K562 (cell line): ENCODE data around the gene HMBS. TPM values are rescaled to one million over a fixed set of nuclear protein-coding genes. Genes with fewer than 3 reads are reported as not detected.

ENCODE experiments used
- CHCHD3 ChIP-seq: fragments of 250-450 bp; sonication (Bioruptor Pico); IDR thresholded peaks from 2 replicates; pipeline ENCODE4 v2.1.2; 2022; ENCODE audit warnings: mild to moderate bottlenecking
- CXXC5 ChIP-seq: fragments of 250-450 bp; sonication (Bioruptor Pico); IDR thresholded peaks from 2 replicates; pipeline ENCODE4 v1.8.0; 2022; ENCODE audit warnings: inconsistent platforms, mild to moderate bottlenecking, moderate library complexity
- ELF1 ChIP-seq: fragments of 200-800 bp; sonication (Bioruptor generic); IDR thresholded peaks from 2 replicates; pipeline ENCODE4 v1.6.1; 2016; ENCODE audit warnings: missing genetic modification characterization, missing compliant biosample characterization
- ETV1 ChIP-seq: fragments of 450-650 bp; conservative IDR thresholded peaks from 2 replicates; pipeline ENCODE4 v1.6.1; 2016; ENCODE audit warnings: missing genetic modification characterization, control low read depth, low read depth, missing compliant biosample characterization
- FOSL1 ChIP-seq: fragments of 200-800 bp; sonication (Bioruptor generic); conservative IDR thresholded peaks from 2 replicates; pipeline ENCODE4 v1.6.1; 2016; ENCODE audit warnings: missing genetic modification characterization, missing compliant biosample characterization
- FOXK1 ChIP-seq: sonication (generic); formaldehyde crosslinking; IDR thresholded peaks from 2 replicates; pipeline ENCODE4 v1.8.0; 2022; ENCODE audit warnings: missing genetic modification reagents, mild to moderate bottlenecking, borderline replicate concordance
- KDM1A ChIP-seq, 2 experiments: fragments of 450-650 bp; IDR thresholded peaks; 2 replicates each; pipeline ENCODE4 v1.6.1; 2016; ENCODE audit warnings: mild to moderate bottlenecking in 2 of 2
- MEF2A ChIP-seq: IDR thresholded peaks from 2 replicates; pipeline ENCODE4 v1.6.1; 2011; ENCODE audit warnings: low read depth, mild to moderate bottlenecking, low read length, moderate library complexity; ENCODE audit not compliant: control insufficient read depth
- MTA2 ChIP-seq: fragments of 450-650 bp; IDR thresholded peaks from 2 replicates; pipeline ENCODE4 v1.6.1; 2016; ENCODE audit warnings: low read depth
- MTF1 ChIP-seq: fragments of 250-450 bp; sonication (Bioruptor Pico); IDR thresholded peaks from 2 replicates; pipeline ENCODE4 v1.9.0; 2021; ENCODE audit warnings: moderate library complexity, mild to moderate bottlenecking, inconsistent platforms, borderline replicate concordance
- NCOA6 ChIP-seq: fragments of 450-650 bp; IDR thresholded peaks from 2 replicates; pipeline ENCODE4 v1.6.1; 2017; ENCODE audit warnings: mild to moderate bottlenecking
- PCBP2 ChIP-seq: fragments of 200-400 bp; formaldehyde crosslinking; IDR thresholded peaks from 2 replicates; pipeline ENCODE4 v1.6.1; 2018; ENCODE audit warnings: low read length, low read depth, mild to moderate bottlenecking, moderate library complexity; ENCODE audit not compliant: poor library complexity, severe bottlenecking
- POLR2A ChIP-seq: fragments of 450-650 bp; conservative IDR thresholded peaks from 2 replicates; pipeline ENCODE4 v1.6.1; 2016
- POLR2AphosphoS5 ChIP-seq: IDR thresholded peaks from 2 replicates; pipeline ENCODE4 v1.6.1; 2011; ENCODE audit warnings: mild to moderate bottlenecking, low read depth, low read length, moderate library complexity; ENCODE audit not compliant: control insufficient read depth, insufficient read depth
- POLR3A ChIP-seq: IDR thresholded peaks from 2 replicates; pipeline ENCODE4 v1.6.1; 2011; ENCODE audit warnings: borderline replicate concordance, mild to moderate bottlenecking, moderate library complexity; ENCODE audit not compliant: insufficient read length, insufficient read depth; ENCODE audit errors: extremely low read depth
- POU5F1 ChIP-seq: fragments of 150-350 bp; IDR thresholded peaks from 2 replicates; pipeline ENCODE4 v1.6.1; 2014; ENCODE audit warnings: borderline replicate concordance, low read length, low read depth, mild to moderate bottlenecking; ENCODE audit not compliant: partially characterized antibody
- PRMT5 ChIP-seq: sonication (generic); formaldehyde crosslinking; IDR thresholded peaks from 2 replicates; pipeline ENCODE4 v1.5.0; 2020; ENCODE audit warnings: missing genetic modification reagents
- RBM22 ChIP-seq: fragments of 200-400 bp; formaldehyde crosslinking; IDR thresholded peaks from 2 replicates; pipeline ENCODE4 v1.6.1; 2018; ENCODE audit warnings: low read length, low read depth; ENCODE audit not compliant: poor library complexity, severe bottlenecking
- RFX7 ChIP-seq: fragments of 250-450 bp; sonication (Bioruptor Pico); IDR thresholded peaks from 2 replicates; pipeline ENCODE4 v1.5.1; 2021; ENCODE audit warnings: mild to moderate bottlenecking
- SMAD3 ChIP-seq: fragments of 450-650 bp; formaldehyde crosslinking; conservative IDR thresholded peaks from 2 replicates; pipeline ENCODE4 v1.4.0; 2020; ENCODE audit warnings: mild to moderate bottlenecking
- SRSF1 ChIP-seq: fragments of 200-400 bp; formaldehyde crosslinking; IDR thresholded peaks from 2 replicates; pipeline ENCODE4 v1.6.1; 2017; ENCODE audit warnings: mild to moderate bottlenecking, low read depth, low read length, moderate library complexity
- TAL1 ChIP-seq: fragments of 450-650 bp; IDR thresholded peaks from 2 replicates; pipeline ENCODE4 v1.6.1; 2016; ENCODE audit warnings: mild to moderate bottlenecking
- ZBED1 ChIP-seq: IDR thresholded peaks from 2 replicates; pipeline ENCODE4 v1.6.1; 2014
- ZFP36 ChIP-seq: fragments of 150-350 bp; IDR thresholded peaks from 2 replicates; pipeline ENCODE4 v1.6.1; 2018; ENCODE audit warnings: low read length, low read depth; ENCODE audit not compliant: partially characterized antibody
- ZNF12 ChIP-seq: sonication (generic); formaldehyde crosslinking; IDR thresholded peaks from 2 replicates; pipeline ENCODE4 v1.4.0; 2020; ENCODE audit warnings: mild to moderate bottlenecking, missing genetic modification reagents
- ZNF224 ChIP-seq: sonication (generic); formaldehyde crosslinking; IDR thresholded peaks from 2 replicates; pipeline ENCODE4 v1.8.0; 2022; ENCODE audit warnings: mild to moderate bottlenecking, missing genetic modification reagents
- ZNF3 ChIP-seq: fragments of 250-450 bp; sonication (Bioruptor Pico); IDR thresholded peaks from 2 replicates; pipeline ENCODE4 v1.5.0; 2021; ENCODE audit warnings: mild to moderate bottlenecking, moderate library complexity
- ZNF436 ChIP-seq: fragments of 250-450, 450-650 bp; sonication (Bioruptor Pico); formaldehyde crosslinking; IDR thresholded peaks from 2 replicates; pipeline ENCODE4 v1.7.0; 2020; ENCODE audit warnings: mild to moderate bottlenecking
- ZNF512 ChIP-seq: IDR thresholded peaks from 2 replicates; pipeline ENCODE4 v1.6.1; 2016; ENCODE audit warnings: missing genetic modification characterization, missing compliant biosample characterization
- ZNF695 ChIP-seq: fragments of 450-650 bp; formaldehyde crosslinking; IDR thresholded peaks from 2 replicates; pipeline ENCODE4 v1.4.0; 2020; ENCODE audit warnings: mild to moderate bottlenecking, moderate library complexity
- ZNF79 ChIP-seq: fragments of 250-450 bp; sonication (Bioruptor Pico); IDR thresholded peaks from 2 replicates; pipeline ENCODE4 v1.4.0; 2020; ENCODE audit warnings: low read depth, mild to moderate bottlenecking, moderate library complexity
- polyA plus RNA-seq, 8 experiments: library from polyadenylated mRNA; depleted of rRNA in 4 of 8; stranded (reverse) in 5 of 8; unstranded in 3 of 8; fragments of >200 nt; fragmentation: Nextera tagmentation in 2 of 8; fragmentation: Illumina TruSeq in 1 of 8; extraction: Ambion mirVana in 2 of 8; extraction: Trizol in 1 of 8; gene quantifications; 2 replicates each; pipeline versions ENCODE4 v1.2.1 to v1.2.3, GENCODE V29; 2011 to 2014; ENCODE audit warnings: inconsistent platforms in 1 of 8, missing spikeins in 1 of 8
- total RNA-seq, 7 experiments: library from RNA; depleted of rRNA in 6 of 7; stranded (reverse); fragments of >200 nt in 6 of 7; fragmentation: Illumina TruSeq in 2 of 7; extraction: Trizol in 2 of 7; gene quantifications; 2 replicates each; pipeline versions ENCODE4 v1.2.1 to v1.2.3, GENCODE V29; 2011 to 2021; ENCODE audit warnings: low replicate concordance in 1 of 7

Gene HMBS
- total and polyA plus RNA-seq, 9 of the 15 experiments (the other 6 are each of a cell fraction or from before 2014, with no cell fraction given), result 56.9 to 385 (median 286) TPM

GRCh38 chr11:119093942-119094815 lies 9.5 kb downstream of the HMBS start (continued):
- peak; percentile 5; the same call in 1 of the 2 replicates for TF ChIP-seq CXXC5 (CRISPR knock-in tag)
- no peak for TF ChIP-seq ZNF512 (tag)
- no peak for TF ChIP-seq ELF1
- no peak for TF ChIP-seq ETV1
- TF ChIP-seq ZNF695 (CRISPR knock-in tag), result no peak
- TF ChIP-seq MEF2A, result no peak
- no peak for TF ChIP-seq PCBP2
- 0 out of 2 replicates have a peak, but pooled peaks have one; percentile 21 for TF ChIP-seq ZBED1
- TF ChIP-seq POLR2A, result peak; percentile 83
- TF ChIP-seq MTA2, result no peak
- TF ChIP-seq MTF1 (CRISPR knock-in tag), result no peak
- TF ChIP-seq SRSF1, result peak; percentile 45; the same call in 1 of the 2 replicates
- peak; percentile 1; the same call in 1 of the 2 replicates for TF ChIP-seq ZNF436 (CRISPR knock-in tag)
- no peak for TF ChIP-seq POU5F1
- no peak for TF ChIP-seq ZNF79
- TF ChIP-seq RBM22, result peak; percentile 97
- TF ChIP-seq POLR2AphosphoS5, result peak; percentile 3; the same call in 1 of the 2 replicates
- no peak for TF ChIP-seq ZNF12
- TF ChIP-seq ZNF224 (CRISPR knock-in tag), result no peak
- no peak for TF ChIP-seq POLR3A
- no peak for TF ChIP-seq NCOA6
- no peak for TF ChIP-seq FOSL1
- no peak for TF ChIP-seq FOXK1
- TF ChIP-seq ZFP36, result no peak
- no peak for TF ChIP-seq SMAD3 (CRISPR knock-in tag)
- no peak for TF ChIP-seq CHCHD3
- TF ChIP-seq ZNF3 (CRISPR knock-in tag), result no peak
- TF ChIP-seq RFX7 (CRISPR knock-in tag), result no peak
- no peak for TF ChIP-seq PRMT5 (CRISPR knock-in tag)
- TF ChIP-seq KDM1A (IDR thresholded peaks at IDR 0.05), result no peak
- TF ChIP-seq TAL1, result no peak
